Parathyroid adenoma (tissue), 2 donors: ENCODE data around the gene SUPT3H.

Experiments used
- H2AFZ ChIP-seq: fragments of 300-600 bp; sonication (generic); one replicate; pipeline ENCODE4 v1.7.0; 2017; ENCODE audit warnings: antibody characterized with exemption, mild to moderate bottlenecking
- H3K27ac ChIP-seq: fragments of 300-600 bp; sonication (generic); one replicate; pipeline ENCODE4 v1.7.0; 2017
- H3K27me3 ChIP-seq: fragments of 300-600 bp; sonication (generic); one replicate; pipeline ENCODE4 v1.7.0; 2017; ENCODE audit warnings: low read length; ENCODE audit not compliant: control insufficient read depth, insufficient read depth
- H3K36me3 ChIP-seq: fragments of 300-600 bp; sonication (generic); one replicate; pipeline ENCODE4 v1.7.0; 2017; ENCODE audit warnings: low read length; ENCODE audit not compliant: control insufficient read depth, insufficient read depth
- H3K4me1 ChIP-seq: fragments of 300-600 bp; sonication (generic); one replicate; pipeline ENCODE4 v1.7.0; 2017; ENCODE audit warnings: control low read depth
- H3K4me2 ChIP-seq: fragments of 300-600 bp; sonication (generic); one replicate; pipeline ENCODE4 v1.7.0; 2017; ENCODE audit warnings: low read length
- H3K4me3 ChIP-seq: fragments of 300-600 bp; sonication (generic); one replicate; pipeline ENCODE4 v1.7.0; 2017; ENCODE audit warnings: low read depth, low read length
- H3K79me2 ChIP-seq: fragments of 300-600 bp; sonication (generic); one replicate; pipeline ENCODE4 v1.7.0; 2017; ENCODE audit warnings: control low read depth
- H3K9ac ChIP-seq: fragments of 300-600 bp; sonication (generic); one replicate; pipeline ENCODE4 v1.7.0; 2017; ENCODE audit warnings: mild to moderate bottlenecking
- H3K9me3 ChIP-seq: fragments of 300-600 bp; sonication (generic); one replicate; pipeline ENCODE4 v1.7.0; 2017; ENCODE audit warnings: low read length; ENCODE audit not compliant: control insufficient read depth
- TF ChIP-seq, protein P1 (sequence below): fragments of 300-600 bp; sonication (generic); IDR thresholded peaks from one replicate; pipeline ENCODE4 v1.7.0; 2017; ENCODE audit warnings: antibody characterized with exemption, mild to moderate bottlenecking
- donor health status: primary hyperparathyroidism.

Gene SUPT3H

DNA sequence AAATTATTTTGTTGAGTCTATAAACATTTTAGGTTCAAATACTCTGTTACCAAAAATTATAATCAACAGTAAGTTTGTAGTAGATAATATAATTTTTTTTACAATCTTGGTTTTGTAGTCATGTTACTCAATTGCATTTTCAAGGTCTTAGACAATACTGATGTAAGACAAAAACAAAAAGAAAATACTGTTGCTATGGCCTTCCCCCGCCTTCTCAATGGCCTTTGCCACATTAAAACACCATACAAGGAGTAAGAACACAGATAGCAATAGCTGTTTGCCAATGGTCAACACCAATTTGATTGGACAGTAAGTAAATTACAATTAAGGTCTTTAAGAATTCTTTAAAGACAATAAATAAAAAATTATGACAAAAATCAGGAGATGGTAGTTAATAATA lies 540.0 kb downstream of the SUPT3H start:
- no peaks in the 10 kb centered on the region for H3K79me2 ChIP-seq
- TF ChIP-seq, protein P1, sequence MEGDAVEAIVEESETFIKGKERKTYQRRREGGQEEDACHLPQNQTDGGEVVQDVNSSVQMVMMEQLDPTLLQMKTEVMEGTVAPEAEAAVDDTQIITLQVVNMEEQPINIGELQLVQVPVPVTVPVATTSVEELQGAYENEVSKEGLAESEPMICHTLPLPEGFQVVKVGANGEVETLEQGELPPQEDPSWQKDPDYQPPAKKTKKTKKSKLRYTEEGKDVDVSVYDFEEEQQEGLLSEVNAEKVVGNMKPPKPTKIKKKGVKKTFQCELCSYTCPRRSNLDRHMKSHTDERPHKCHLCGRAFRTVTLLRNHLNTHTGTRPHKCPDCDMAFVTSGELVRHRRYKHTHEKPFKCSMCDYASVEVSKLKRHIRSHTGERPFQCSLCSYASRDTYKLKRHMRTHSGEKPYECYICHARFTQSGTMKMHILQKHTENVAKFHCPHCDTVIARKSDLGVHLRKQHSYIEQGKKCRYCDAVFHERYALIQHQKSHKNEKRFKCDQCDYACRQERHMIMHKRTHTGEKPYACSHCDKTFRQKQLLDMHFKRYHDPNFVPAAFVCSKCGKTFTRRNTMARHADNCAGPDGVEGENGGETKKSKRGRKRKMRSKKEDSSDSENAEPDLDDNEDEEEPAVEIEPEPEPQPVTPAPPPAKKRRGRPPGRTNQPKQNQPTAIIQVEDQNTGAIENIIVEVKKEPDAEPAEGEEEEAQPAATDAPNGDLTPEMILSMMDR: no peak
- no peaks in the 10 kb centered on the region for H3K27me3 ChIP-seq
- H2AFZ ChIP-seq: no peak overlapping the region
- H3K9me3 ChIP-seq: no peaks in the 10 kb centered on the region
- H3K9ac ChIP-seq: no peak overlapping the region
- H3K4me2 ChIP-seq: no peak overlapping the region
- H3K36me3 ChIP-seq: no peaks in the 10 kb centered on the region
- H3K4me3 ChIP-seq: no peak overlapping the region
- no peak overlapping the region for H3K27ac ChIP-seq
- H3K4me1 ChIP-seq: no peaks in the 10 kb centered on the region

DNA sequence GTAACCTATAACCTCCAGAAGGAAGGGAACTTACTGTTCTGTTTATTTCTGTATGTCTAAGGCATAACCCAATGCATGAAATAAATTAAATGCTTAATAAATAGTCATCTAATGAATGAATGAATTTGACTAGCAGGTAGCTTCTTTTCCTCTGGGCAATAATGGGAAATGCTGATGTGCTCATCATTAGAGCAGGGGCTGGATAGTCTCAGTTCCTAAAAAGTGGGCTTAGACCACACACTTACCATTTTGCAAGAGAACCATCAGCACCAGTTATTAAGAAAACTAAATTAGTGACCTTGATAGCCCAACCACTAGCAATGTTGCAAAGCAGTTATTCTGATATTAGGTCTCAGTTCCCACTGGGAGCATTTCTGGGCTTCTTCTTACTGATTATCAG lies 540.5 kb downstream of the SUPT3H start:
- no peak overlapping the region for H3K27ac ChIP-seq
- no peak overlapping the region for H3K4me3 ChIP-seq
- no peak overlapping the region for H3K9ac ChIP-seq
- H3K4me2 ChIP-seq: no peak overlapping the region
- no peaks in the 10 kb centered on the region for H3K36me3 ChIP-seq
- no peak overlapping the region for H2AFZ ChIP-seq
- TF ChIP-seq, protein P1: no peak
- no peaks in the 10 kb centered on the region for H3K9me3 ChIP-seq
- H3K4me1 ChIP-seq: no peaks in the 10 kb centered on the region
- H3K27me3 ChIP-seq: no peaks in the 10 kb centered on the region
- H3K79me2 ChIP-seq: no peaks in the 10 kb centered on the region

DNA sequence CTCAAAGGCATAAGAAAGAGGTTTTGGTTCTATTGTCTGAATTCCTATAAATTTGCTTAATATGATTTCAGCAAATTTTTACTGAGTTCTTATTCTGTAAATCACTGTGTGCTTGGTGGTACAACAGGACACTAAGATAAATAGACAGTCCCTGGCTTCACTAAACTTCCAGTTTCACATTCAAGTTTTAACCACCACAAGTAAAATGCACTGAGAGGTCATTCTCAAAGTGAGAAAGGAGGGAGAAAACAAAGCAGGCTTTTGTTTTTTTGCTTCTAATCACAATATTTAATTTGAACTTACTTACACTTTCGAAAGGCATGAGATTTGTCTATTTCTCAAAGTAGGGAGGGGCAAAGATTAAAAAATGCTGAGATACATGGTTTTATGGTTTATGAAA lies 544.5 kb downstream of the SUPT3H start:
- H3K27ac ChIP-seq: no peak overlapping the region
- no peak overlapping the region for H2AFZ ChIP-seq
- no peaks in the 10 kb centered on the region for H3K4me1 ChIP-seq
- TF ChIP-seq, protein P1: no peak
- H3K36me3 ChIP-seq: no peaks in the 10 kb centered on the region
- H3K9me3 ChIP-seq: no peaks in the 10 kb centered on the region
- H3K4me2 ChIP-seq: no peak overlapping the region
- no peak overlapping the region for H3K9ac ChIP-seq
- no peak overlapping the region for H3K4me3 ChIP-seq
- H3K27me3 ChIP-seq: no peaks in the 10 kb centered on the region
- no peaks in the 10 kb centered on the region for H3K79me2 ChIP-seq

DNA sequence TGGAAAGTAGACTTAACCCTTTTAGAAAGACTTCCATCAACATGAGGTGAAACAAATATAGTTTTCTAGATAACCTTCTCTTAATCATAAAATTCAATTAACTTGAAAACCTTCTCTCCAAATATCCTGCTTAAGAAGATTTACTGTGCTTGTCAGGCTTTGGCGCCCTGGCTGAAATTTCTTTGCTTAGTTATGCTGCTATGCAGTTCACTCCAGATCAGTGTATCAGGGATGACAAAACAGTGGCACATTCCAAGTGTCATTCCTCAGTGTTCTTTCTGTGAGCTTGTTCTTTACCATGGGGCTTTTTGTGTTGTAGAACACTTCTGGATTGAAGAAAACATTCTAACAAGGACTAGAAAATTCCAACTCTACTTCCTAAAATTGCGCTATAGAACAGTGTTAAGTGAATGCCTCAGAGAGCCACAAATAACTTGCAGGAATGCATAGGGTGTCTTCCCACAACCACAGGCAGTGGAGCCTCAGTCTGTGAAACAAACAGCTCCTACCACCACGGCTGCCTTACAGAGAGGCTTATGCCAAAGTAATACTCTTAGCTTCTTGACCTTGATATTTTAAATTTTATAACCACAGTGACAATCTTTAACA lies 546.6 kb downstream of the SUPT3H start:
- Histone ChIP-seq H3K4me3 (no peak overlapping the region), H3K27me3 (no peaks in the 10 kb centered on the region), H2AFZ (no peak overlapping the region), H3K27ac (no peak overlapping the region), H3K9ac (no peak overlapping the region), H3K9me3 (no peaks in the 10 kb centered on the region), H3K79me2 (no peaks in the 10 kb centered on the region), H3K4me1 (no peaks in the 10 kb centered on the region), H3K36me3 (no peaks in the 10 kb centered on the region), H3K4me2 (no peak overlapping the region)
- TF ChIP-seq, protein P1: no peak

DNA sequence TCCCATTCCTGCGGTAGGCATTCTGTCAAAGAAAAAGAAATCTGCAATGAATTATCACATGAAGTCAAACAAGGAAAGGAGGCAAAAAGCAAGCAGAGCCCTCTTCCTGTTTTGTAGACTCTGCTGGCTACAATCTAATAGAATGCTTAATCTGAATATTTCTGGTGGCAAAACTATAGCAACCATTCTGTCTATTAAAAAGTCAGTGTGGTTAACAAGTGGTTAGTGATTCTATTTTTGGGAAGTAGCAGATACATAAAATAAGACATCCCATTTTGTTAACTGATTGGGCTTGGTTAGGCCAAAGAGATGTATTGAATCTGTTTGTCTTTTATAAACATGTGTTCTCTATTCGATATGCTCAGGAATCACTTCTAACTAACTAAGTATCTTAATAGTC lies 547.9 kb downstream of the SUPT3H start:
- no peak overlapping the region for H3K27ac ChIP-seq
- no peak overlapping the region for H3K4me3 ChIP-seq
- TF ChIP-seq, protein P1: no peak
- no peaks in the 10 kb centered on the region for H3K79me2 ChIP-seq
- H3K9me3 ChIP-seq: no peaks in the 10 kb centered on the region
- H3K4me1 ChIP-seq: no peaks in the 10 kb centered on the region
- H2AFZ ChIP-seq: no peak overlapping the region
- H3K9ac ChIP-seq: no peak overlapping the region
- no peak overlapping the region for H3K4me2 ChIP-seq
- H3K27me3 ChIP-seq: no peaks in the 10 kb centered on the region
- H3K36me3 ChIP-seq: no peaks in the 10 kb centered on the region
